ENCODE data around the gene BICC1. TPM values are rescaled to one million over a fixed set of nuclear protein-coding genes. Genes with fewer than 3 reads are reported as not detected.
A peak's percentile ranks its signal among the peaks of the same experiment; 100 is the strongest.

Gene BICC1
- total and polyA plus RNA-seq, 2 of the 8 experiments (the other 6 are each of a cell fraction or from before 2014, with no cell fraction given), result 0.20 to 0.73 TPM

DNA sequence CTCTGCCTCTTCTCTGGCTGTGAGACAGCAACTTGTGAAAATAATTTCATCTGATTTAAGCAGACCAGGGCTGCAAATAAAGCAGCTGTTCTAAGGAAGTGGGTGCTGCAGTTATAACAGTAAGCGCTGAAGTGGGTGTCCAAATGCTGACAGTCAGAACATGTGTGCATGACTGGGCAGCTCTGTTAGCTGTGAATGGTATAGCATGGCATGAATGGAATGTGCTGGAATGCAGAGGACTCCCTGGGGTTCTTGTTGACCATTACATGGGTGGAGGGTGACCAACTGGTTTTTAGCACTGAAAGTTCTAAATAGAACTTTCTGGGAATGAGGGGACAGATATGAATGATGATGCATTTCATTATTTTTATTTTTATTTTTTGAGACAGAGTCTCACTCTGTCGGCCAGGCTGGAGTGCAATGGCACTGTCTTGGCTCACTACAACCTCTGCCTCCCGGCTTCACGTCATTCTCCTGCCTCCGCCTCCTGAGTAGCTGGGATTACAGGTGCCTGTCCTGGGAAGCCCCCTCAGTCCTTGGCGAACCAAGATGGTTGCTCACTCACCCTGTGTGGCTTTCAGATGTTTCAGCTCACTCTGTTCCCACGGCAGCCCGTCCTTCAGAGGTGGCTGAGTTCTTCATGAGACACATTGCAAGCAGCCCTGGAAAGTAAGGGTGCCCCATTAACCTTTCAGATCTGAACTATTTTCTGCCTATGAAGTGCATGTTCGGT lies 344.0 kb downstream of the BICC1 start:
- ChIA-PET CTCF (ENCODE audit: partially characterized antibody) (interaction anchor here (1.1 to 1.3 kb wide), 2 partner anchors 10 to 13 kb away, joined by 3 read pairs; no protein-coding TSS in a partner anchor), POLR2A (ENCODE audit: partially characterized antibody) (no interaction called here)
- no peaks in the 10 kb centered on the region for H3K79me2 ChIP-seq (ENCODE audit: control insufficient read depth in 1 of 2, insufficient read depth in 2 of 2, low read length in 2 of 2)
- WGBS, 2 experiments (ENCODE audit: extremely low coverage in 1 of 2, insufficient coverage in 1 of 2, insufficient read length in 1 of 2, insufficient replicate concordance in 2 of 2, low coverage in 1 of 2, low lambda C conversion rate in 2 of 2, missing lambda C conversion rate in 1 of 2), result 89% methylated on average over 9 of the region's 9 CpGs; no CpG with 5 or more reads in 1 of the 2 experiments
- H3K4ac ChIP-seq (replicated peaks; ENCODE audit: insufficient read length, low read depth, low read length), result no peak overlapping the region
- 0 out of 2 replicates have a peak overlapping the region, but pooled peaks have one; percentile 21 for H4K8ac ChIP-seq (ENCODE audit: extremely low read depth, insufficient read depth, low read length)
- no peaks in the 10 kb centered on the region for H4K20me1 ChIP-seq (replicated peaks in 1 of 2; ENCODE audit: control insufficient read depth in 1 of 2, insufficient read depth in 2 of 2, low read length in 2 of 2)
- no peak overlapping the region; a peak in 2 of 4 replicates for H3K4me2 ChIP-seq (ENCODE audit: insufficient read depth in 1 of 2, low read depth in 2 of 2, low read length in 2 of 2)
- H3K56ac ChIP-seq (replicated peaks; ENCODE audit: insufficient read length, low read depth, low read length), result no peak overlapping the region
- no peaks in the 10 kb centered on the region for H3K36me3 ChIP-seq (ENCODE audit: control insufficient read depth in 2 of 4, insufficient read depth in 4 of 4, low read length in 3 of 4)
- H2AFZ ChIP-seq (ENCODE audit: low read length), result no peak overlapping the region
- no peak overlapping the region for H3K9ac ChIP-seq (replicated peaks in 1 of 4; ENCODE audit: extremely low read depth in 1 of 4, low read depth in 3 of 4, low read length in 3 of 4)
- no peak overlapping the region for H3K23ac ChIP-seq (ENCODE audit: insufficient read length)
- H3K18ac ChIP-seq (ENCODE audit: extremely low read depth, low read length), result no peak overlapping the region
- H2BK5ac ChIP-seq (ENCODE audit: low read depth, low read length), result 0 out of 2 replicates have a peak overlapping the region, but pooled peaks have one; percentile 19
- no peak overlapping the region for H3K4me3 ChIP-seq (ENCODE audit: extremely low read depth in 1 of 4, insufficient read depth in 2 of 4, low read depth in 3 of 4, low read length in 4 of 4)
- DNase-seq (ENCODE audit: low read depth in 1 of 2, low spot score in 2 of 2) (peak in 1 of 2 experiments; percentile 21), FAIRE-seq (no peak)
- H3K4me1 ChIP-seq (replicated peaks in 1 of 4; ENCODE audit: control insufficient read depth in 3 of 4, insufficient read depth in 4 of 4, low read length in 3 of 4), result peaks cover 0 to 6% (median 3%) of the 10 kb centered on the region in 4 experiments; a peak in 3 of 7 replicates
- H3K27me3 ChIP-seq (replicated peaks in 1 of 4; ENCODE audit: control insufficient read depth in 3 of 4, extremely low read depth in 1 of 4, insufficient read depth in 3 of 4, low read length in 3 of 4), result no peaks in the 10 kb centered on the region
- H2BK15ac ChIP-seq (ENCODE audit: low read length), result no peak overlapping the region
- no peak overlapping the region for H4K5ac ChIP-seq (ENCODE audit: insufficient read length, low read depth, low read length)
- no peak overlapping the region for H2BK12ac ChIP-seq (ENCODE audit: low read depth, low read length)
- H3K27ac ChIP-seq (ENCODE audit: low read depth, low read length), result no peak overlapping the region
- no peak overlapping the region for H2AK5ac ChIP-seq (ENCODE audit: low read depth, low read length)
- H2BK120ac ChIP-seq (replicated peaks; ENCODE audit: low read depth, low read length), result no peak overlapping the region
- TF ChIP-seq TEAD4 (IDR thresholded peaks at IDR 0.05; ENCODE audit: low read depth, low read length), result peak; percentile 94
- TF ChIP-seq BCL11A (IDR thresholded peaks at IDR 0.05; ENCODE audit: low read depth in 2 of 2, low read length in 2 of 2), result no peak
- TF ChIP-seq SP1 (IDR thresholded peaks at IDR 0.05; ENCODE audit: low read depth, low read length), result 0 out of 2 replicates have a peak, but pooled peaks have one; percentile 18
- 0 out of 3 replicates have a peak, but pooled peaks of 1 of the 2 experiments have one; percentile 36 for TF ChIP-seq EP300 (IDR thresholded peaks at IDR 0.05; ENCODE audit: borderline replicate concordance in 1 of 2, low read depth in 2 of 2, low read length in 2 of 2)
- no peak for TF ChIP-seq MAFK (IDR thresholded peaks at IDR 0.05; ENCODE audit: low read depth, low read length)
- H3K23me2 ChIP-seq (ENCODE audit: low read depth, low read length), result no peaks in the 10 kb centered on the region
- no peaks in the 10 kb centered on the region for H3K79me1 ChIP-seq (ENCODE audit: low read depth, low read length)
- H2BK20ac ChIP-seq (ENCODE audit: low read length), result 0 out of 2 replicates have a peak overlapping the region, but pooled peaks have one; percentile 35
- no peak overlapping the region for H3K14ac ChIP-seq (ENCODE audit: insufficient read length)
- H4K91ac ChIP-seq (replicated peaks; ENCODE audit: insufficient read length, low read length), result no peak overlapping the region
- peaks cover 0 to 3% of the 10 kb centered on the region in 2 experiments; a peak in 1 of 4 replicates for H3K9me3 ChIP-seq (ENCODE audit: insufficient read depth in 2 of 2, low read depth in 1 of 2, low read length in 1 of 2)
